Activated CD8-positive, alpha-beta memory T cell treated with anti-CD3 and anti-CD28 coated beads, Interleukin-2, amount 50 U/mL, for 48 hours (primary cell): Measurements from ENCODE around the gene LARP1.

ENCODE experiments used
- DNase-seq: peaks from one replicate; pipeline ENCODE4 v3.0.0-alpha.2; 2020

The LARP1 gene

DNA sequence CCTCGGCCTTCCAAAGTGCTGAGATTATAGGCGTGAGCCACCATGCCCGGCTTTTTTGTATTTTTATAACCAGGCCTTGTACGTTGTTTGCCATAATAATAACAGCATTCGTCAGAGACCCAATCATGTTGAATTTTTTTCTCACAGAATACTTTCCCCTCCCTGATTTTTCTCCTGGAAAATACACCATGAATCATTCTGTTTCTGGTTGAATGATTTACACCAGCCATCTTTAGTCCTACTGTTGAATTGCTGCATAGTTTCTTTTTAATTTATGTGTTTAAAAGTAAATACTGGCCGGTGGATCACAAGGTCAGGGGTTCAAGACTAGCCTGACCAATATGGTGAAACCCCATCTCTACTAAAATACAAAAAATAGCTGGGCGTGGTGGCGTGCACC lies 106.8 kb downstream of the LARP1 start:
- no peak for DNase-seq

DNA sequence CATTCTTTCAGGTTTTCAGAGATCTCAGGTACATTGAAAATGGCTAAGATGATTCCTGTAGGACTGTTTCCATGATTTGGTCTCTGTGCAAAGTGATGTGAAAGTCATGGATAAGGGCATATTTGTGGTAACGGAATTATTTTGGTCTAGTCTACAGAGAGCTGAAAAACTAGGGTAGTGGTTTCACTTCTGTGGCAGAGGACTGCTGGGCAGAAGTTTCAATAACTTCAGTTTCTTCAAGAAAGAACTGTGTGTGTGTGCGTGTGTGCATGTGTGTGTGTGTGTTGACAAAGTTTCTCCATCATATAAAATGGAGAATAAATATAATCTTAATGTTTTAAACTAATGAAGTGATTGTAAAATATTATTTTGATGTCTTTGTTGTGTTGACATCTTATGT lies 107.6 kb downstream of the LARP1 start:
- no peak for DNase-seq

DNA sequence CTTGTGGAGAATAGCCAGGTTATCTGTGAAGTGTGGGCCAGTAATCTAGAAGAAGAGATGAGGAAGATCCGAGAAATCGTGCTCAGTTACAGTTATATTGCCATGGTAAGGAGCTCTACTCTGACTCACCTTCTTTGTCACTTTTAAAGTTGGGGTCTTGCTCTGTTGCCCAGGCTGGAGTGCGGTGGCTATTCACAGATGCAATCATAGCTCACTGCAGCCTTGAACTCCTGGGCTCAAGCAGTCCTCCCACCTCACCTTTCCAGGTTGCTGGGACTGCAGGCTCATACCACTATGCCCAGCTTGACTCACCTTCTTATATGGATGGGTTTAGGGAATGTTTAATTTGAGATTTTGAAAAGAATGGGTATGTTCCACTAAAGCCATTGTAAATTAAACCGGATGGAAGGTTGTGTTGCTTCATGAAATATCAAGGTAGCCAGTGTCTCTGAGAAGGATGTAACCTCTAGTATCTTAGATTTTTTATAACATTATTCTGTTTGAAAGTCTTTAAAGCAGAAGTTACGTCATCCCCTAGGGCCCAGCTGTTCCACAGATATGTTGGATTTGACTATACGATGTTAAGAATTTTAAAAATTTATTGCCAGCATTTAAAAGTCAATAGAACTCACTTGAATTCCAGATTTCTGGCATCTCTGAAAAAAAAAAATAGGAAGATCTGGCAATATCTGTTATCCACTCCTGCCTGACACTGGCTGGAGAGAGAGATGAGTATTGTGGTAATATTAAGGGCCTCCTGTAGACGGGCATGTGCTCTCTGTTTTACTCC lies 108.3 kb downstream of the LARP1 start:
- DNase-seq: peak; percentile 33

DNA sequence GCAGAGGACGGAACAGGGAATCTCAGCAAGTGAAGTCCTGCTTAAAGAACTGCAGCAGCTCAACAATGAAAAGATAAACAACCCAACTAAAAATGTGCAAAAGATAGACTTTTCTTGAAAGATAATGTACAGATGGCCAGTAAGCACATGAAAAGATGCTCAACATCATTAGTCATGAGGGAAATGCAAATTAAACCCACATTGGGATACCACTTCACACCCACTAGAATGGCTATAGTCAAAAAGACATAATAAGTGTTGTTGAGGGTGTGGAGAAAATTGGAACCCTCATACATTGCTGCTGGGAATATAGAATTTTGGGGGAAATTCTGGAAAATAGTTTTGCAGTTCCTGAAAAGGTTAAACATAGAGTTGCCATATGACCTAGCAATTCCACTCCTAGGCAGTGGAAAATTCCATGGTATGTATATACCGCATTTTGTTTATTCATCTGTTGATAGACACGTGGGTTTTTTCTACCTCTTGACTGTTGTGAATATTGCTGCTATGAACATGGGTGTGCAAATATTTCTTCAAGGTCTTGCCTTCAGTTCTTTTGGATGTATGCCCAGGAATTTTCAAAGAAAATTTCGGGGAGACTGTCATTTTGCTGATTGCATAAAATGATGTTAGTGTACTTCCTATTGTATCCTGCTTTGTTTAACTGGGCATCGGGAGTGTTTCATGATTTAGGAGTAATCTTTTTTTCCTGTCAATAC lies 110.4 kb downstream of the LARP1 start:
- no peak for DNase-seq

DNA sequence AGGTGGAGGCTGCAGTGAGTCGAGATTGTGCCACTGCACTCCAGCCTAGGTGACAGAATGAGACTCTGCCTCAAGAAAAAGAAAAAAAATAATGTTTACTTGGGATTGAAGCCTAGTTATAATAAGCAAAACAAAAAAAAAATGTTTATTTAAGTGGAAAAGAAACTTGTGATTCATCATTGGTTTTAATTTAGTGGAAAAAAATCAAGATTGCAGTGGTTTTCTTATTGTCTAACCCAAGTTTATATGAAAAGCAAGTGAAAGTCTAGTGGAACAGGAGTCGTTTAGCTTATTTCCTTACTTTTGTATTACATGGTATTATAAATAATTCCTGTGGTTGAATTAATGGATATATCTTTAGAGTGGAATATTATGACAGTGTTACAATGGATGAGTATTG lies 111.7 kb downstream of the LARP1 start:
- DNase-seq: no peak
